GM23338 (cell line): ENCODE measurements around the gene DHRS7B. TPM values are rescaled to one million over a fixed set of nuclear protein-coding genes. Genes with fewer than 3 reads are reported as not detected.
"Not testable (repeated sequence)": the region's sequence is repeated elsewhere in the genome, so short reads cannot be mapped to it uniquely, and the experiment has no call there.

Experiments used
- ATAC-seq: fragments of 200-7000 bp; cut with Tn5 transposase; 3 replicates; pipeline ENCODE4 v1.9.1; 2020
- DNase-seq: peaks from one replicate; pipeline ENCODE4 v3.0.0-alpha.2; 2015; ENCODE audit warnings: low spot score
- H2AFZ ChIP-seq: fragments of 200-600 bp; sonication (generic); 2 replicates; pipeline ENCODE4 v1.8.0; 2016; ENCODE audit warnings: antibody characterized with exemption, mild to moderate bottlenecking, moderate library complexity
- H3F3A ChIP-seq: fragments of 200-600 bp; sonication (generic); replicated peaks from 2 replicates; pipeline ENCODE4 v1.8.0; 2017; ENCODE audit warnings: antibody characterized with exemption, mixed run types, low read depth
- H3K27ac ChIP-seq: fragments of 200-600 bp; sonication (generic); 2 replicates; pipeline ENCODE4 v1.6.1; 2016; ENCODE audit warnings: low read depth
- H3K27me3 ChIP-seq: fragments of 200-600 bp; sonication (generic); 2 replicates; pipeline ENCODE4 v1.8.0; 2016; ENCODE audit warnings: mild to moderate bottlenecking, mixed run types, moderate library complexity; ENCODE audit not compliant: insufficient read depth
- H3K36me3 ChIP-seq: fragments of 200-600 bp; sonication (generic); 2 replicates; pipeline ENCODE4 v1.8.0; 2016; ENCODE audit warnings: mild to moderate bottlenecking; ENCODE audit not compliant: insufficient read depth
- H3K4me1 ChIP-seq: fragments of 200-600 bp; sonication (generic); 2 replicates; pipeline ENCODE4 v1.8.0; 2016; ENCODE audit warnings: mild to moderate bottlenecking, moderate library complexity; ENCODE audit not compliant: insufficient read depth
- H3K4me2 ChIP-seq: fragments of 200-600 bp; sonication (generic); 2 replicates; pipeline ENCODE4 v1.7.1; 2017; ENCODE audit warnings: mixed run types
- H3K4me3 ChIP-seq: fragments of 200-600 bp; sonication (generic); 2 replicates; pipeline ENCODE4 v1.6.1; 2016; ENCODE audit warnings: mixed run types
- H3K79me2 ChIP-seq: fragments of 200-600 bp; sonication (generic); replicated peaks from 2 replicates; pipeline ENCODE4 v1.8.0; 2017; ENCODE audit warnings: mild to moderate bottlenecking; ENCODE audit not compliant: insufficient read depth
- H3K9me2 ChIP-seq: fragments of 200-600 bp; sonication (generic); 2 replicates; pipeline ENCODE4 v1.8.0; 2017; ENCODE audit not compliant: insufficient read depth
- H4K20me1 ChIP-seq: fragments of 200-600 bp; sonication (generic); replicated peaks from 2 replicates; pipeline ENCODE4 v1.8.0; 2017; ENCODE audit warnings: mild to moderate bottlenecking; ENCODE audit not compliant: insufficient read depth
- H3K27ac Mint-ChIP-seq: 2 replicates; pipeline ENCODE4 v1.8.0; 2020; ENCODE audit warnings: inconsistent platforms, mild to moderate bottlenecking, moderate library complexity, mixed read lengths
- H3K27me3 Mint-ChIP-seq: 3 replicates; pipeline ENCODE4 v1.8.0; 2022; ENCODE audit warnings: low read depth, mild to moderate bottlenecking, moderate library complexity, mixed read lengths, inconsistent platforms; ENCODE audit not compliant: insufficient read depth, poor library complexity
- H3K36me3 Mint-ChIP-seq: 3 replicates; pipeline ENCODE4 v1.8.0; 2021; ENCODE audit warnings: low read depth, mild to moderate bottlenecking, inconsistent platforms, moderate library complexity, mixed read lengths
- H3K4me1 Mint-ChIP-seq: 3 replicates; pipeline ENCODE4 v1.8.0; 2020; ENCODE audit warnings: mild to moderate bottlenecking, inconsistent platforms, mixed read lengths
- H3K4me3 Mint-ChIP-seq: 3 replicates; pipeline ENCODE4 v1.8.0; 2021; ENCODE audit warnings: moderate library complexity, mild to moderate bottlenecking, inconsistent platforms, mixed read lengths
- H3K9me3 Mint-ChIP-seq: 3 replicates; pipeline ENCODE4 v1.8.0; 2020; ENCODE audit warnings: moderate library complexity, mild to moderate bottlenecking, inconsistent platforms, mixed read lengths
- CREB1 ChIP-seq: fragments of 250-450 bp; sonication (Bioruptor Pico); IDR thresholded peaks from 2 replicates; pipeline ENCODE4 v1.5.0; 2020; ENCODE audit warnings: low read depth, mild to moderate bottlenecking, moderate library complexity
- NANOG ChIP-seq: IDR thresholded peaks from 2 replicates; pipeline ENCODE4 v1.6.1; 2016; ENCODE audit warnings: antibody characterized with exemption, borderline replicate concordance
- ZNF331 ChIP-seq: fragments of 250-450 bp; sonication (Bioruptor Pico); IDR thresholded peaks from 2 replicates; pipeline ENCODE4 v1.5.0; 2020; ENCODE audit warnings: low read depth, mild to moderate bottlenecking, moderate library complexity
- ZNF462 ChIP-seq: fragments of 250-450 bp; sonication (Bioruptor Pico); IDR thresholded peaks from 2 replicates; pipeline ENCODE4 v1.5.0; 2020; ENCODE audit warnings: mild to moderate bottlenecking, moderate library complexity
- polyA plus RNA-seq: library from polyadenylated mRNA; unstranded; fragments of >200 nt; fragmentation: Nextera tagmentation; extraction: Ambion mirVana; gene quantifications from 2 replicates; pipeline ENCODE4 v1.2.1, GENCODE V29; 2016
- total RNA-seq: library from RNA; depleted of rRNA; stranded (reverse); fragments of >200 nt; shearing (Covaris generic); gene quantifications from 2 replicates; pipeline ENCODE4 v1.2.3, GENCODE V29; 2014

DHRS7B gene
- total and polyA plus RNA-seq, 2 experiments from 2014 or later, result 26.6 to 27.9 TPM

- no peak for TF ChIP-seq NANOG
Measured at GRCh38 chr17:21191698-21192097, 64.9 kb downstream of the DHRS7B start (continued).

- H3K27me3 Mint-ChIP-seq, H2AFZ ChIP-seq, DNase-seq, H3K9me2 ChIP-seq, H3K36me3 ChIP-seq, ATAC-seq, H3K27me3 ChIP-seq, H3K4me3 Mint-ChIP-seq, H3K79me2 ChIP-seq, H3F3A ChIP-seq, H3K27ac ChIP-seq, H4K20me1 ChIP-seq, H3K9me3 Mint-ChIP-seq, H3K4me3 ChIP-seq: not testable (repeated sequence)
- Mint-ChIP-seq H3K36me3 (peaks cover 44% of the 10 kb centered on the region), H3K27ac (0 out of 2 replicates have a peak overlapping the region, but pooled peaks have one; percentile 12), H3K4me1 (peaks cover 18% of the 10 kb centered on the region)
- peak overlapping the region; percentile 32; the same call in 1 of the 2 replicates for H3K4me2 ChIP-seq
- peaks cover 12% of the 10 kb centered on the region for H3K4me1 ChIP-seq
Measured at GRCh38 chr17:21192414-21192813, 65.7 kb downstream of the DHRS7B start.

GRCh38 chr17:21193031-21193430, 66.3 kb downstream of the DHRS7B start:
- peak overlapping the region; percentile 32; the same call in 1 of the 2 replicates for H3K4me2 ChIP-seq
- no peaks in the 10 kb centered on the region for H3K27me3 ChIP-seq
- Mint-ChIP-seq H3K27ac (0 out of 2 replicates have a peak overlapping the region, but pooled peaks have one; percentile 12), H3K4me3 (no peak overlapping the region), H3K4me1 (peaks cover 18% of the 10 kb centered on the region), H3K27me3 (peaks cover 9% of the 10 kb centered on the region), H3K36me3 (peaks cover 50% of the 10 kb centered on the region), H3K9me3 (no peaks in the 10 kb centered on the region)
- peaks cover 14% of the 10 kb centered on the region for H3K79me2 ChIP-seq
- peaks cover 9% of the 10 kb centered on the region; the same call in 1 of the 2 replicates for H4K20me1 ChIP-seq
- no peak overlapping the region; the same call in 1 of the 2 replicates for H3K27ac ChIP-seq
- peaks cover 12% of the 10 kb centered on the region for H3K4me1 ChIP-seq
- TF ChIP-seq ZNF462 (CRISPR knock-in tag), result no peak
- no peak for TF ChIP-seq CREB1 (CRISPR knock-in tag)
- no peak for TF ChIP-seq ZNF331
- DNase-seq (no peak), ATAC-seq (no peak)
- H3K4me3 ChIP-seq, result no peak overlapping the region
- H3K9me2 ChIP-seq, result no peaks in the 10 kb centered on the region
- no peak overlapping the region for H2AFZ ChIP-seq
- peaks cover 10% of the 10 kb centered on the region for H3K36me3 ChIP-seq
- 0 out of 2 replicates have a peak, but pooled peaks cover 5% of the 10 kb centered on the region for H3F3A ChIP-seq
